IPS-NIHi7 (cell line): ENCODE results near the gene MAPRE2.
"Not testable (repeated sequence)": the region's sequence is repeated elsewhere in the genome, so short reads cannot be mapped to it uniquely, and the experiment has no call there.

Experiments
- DNase-seq: peaks from one replicate; pipeline ENCODE4 v3.0.0; 2012; ENCODE audit warnings: mixed read lengths; ENCODE audit errors: extremely low spot score

Gene MAPRE2

DNA sequence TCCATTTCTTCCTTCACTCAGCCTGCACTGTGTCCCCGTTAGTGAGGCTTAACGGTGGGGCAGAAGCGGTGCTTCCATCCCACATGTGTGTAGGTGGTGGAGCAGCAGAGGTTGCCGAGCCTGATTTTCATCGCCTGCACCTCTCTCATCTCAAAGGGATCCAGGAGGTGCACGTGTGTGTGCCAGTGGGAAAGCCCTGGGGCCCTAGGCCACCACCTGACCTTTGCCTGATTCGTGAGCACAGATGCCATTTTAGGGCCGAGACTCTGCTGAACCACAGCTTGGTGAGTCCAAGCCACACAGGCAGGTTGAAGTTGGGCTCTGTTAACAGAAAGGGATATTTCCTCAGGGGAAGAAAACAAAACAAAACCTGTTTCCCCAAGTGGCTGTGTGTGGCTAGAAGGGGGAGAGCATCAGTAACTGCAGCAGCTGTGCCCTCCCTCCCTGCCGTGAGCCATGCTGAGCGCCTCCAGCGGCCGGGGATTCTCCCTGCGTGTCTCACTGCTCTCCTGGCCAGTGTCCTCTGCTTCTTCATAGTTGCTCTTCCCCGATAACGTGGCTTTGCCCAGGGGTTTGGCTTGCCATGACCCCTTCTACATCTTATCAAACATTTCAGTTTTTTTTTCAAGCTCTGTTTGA lies 81.5 kb downstream of the MAPRE2 start:
- DNase-seq: peak; percentile 67

DNA sequence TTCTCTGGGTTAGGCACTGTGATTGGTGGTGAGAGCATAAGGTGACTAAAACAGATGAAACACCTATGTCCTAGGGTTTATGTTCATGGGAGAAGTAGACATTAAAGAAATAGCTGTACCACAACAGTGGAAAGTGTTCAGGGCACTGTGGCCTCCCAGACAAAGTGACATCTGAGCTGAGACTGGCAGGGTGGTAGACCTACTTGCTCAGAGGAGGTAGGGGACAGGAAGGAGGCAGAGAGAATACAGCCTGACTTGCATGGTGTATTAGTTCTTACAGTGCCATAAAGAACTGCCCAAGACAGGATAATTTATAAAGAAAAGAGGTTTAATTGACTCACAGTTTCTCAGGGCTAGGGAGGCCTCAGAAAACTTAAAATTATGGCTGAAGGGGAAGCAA lies 82.6 kb downstream of the MAPRE2 start:
- no peak for DNase-seq

DNA sequence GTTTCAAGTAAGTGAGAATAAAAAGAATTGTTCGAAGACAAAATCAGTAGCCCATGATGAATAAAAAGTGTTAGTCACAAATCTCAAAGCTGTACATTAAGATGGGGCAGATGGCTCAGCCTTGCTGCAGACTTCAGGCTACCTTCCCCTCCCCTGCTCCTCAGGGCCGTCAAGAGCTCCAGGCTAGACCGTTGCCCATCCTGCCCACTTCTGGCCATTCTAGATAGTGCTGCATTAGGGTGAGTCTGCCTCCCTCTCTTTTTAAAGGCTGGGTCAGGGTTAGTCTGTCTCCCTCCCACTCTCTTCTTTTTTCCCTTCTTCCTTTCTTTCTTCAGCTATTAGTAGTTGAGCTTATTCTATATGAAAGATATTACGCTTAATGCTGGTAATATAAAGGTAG lies 86.0 kb downstream of the MAPRE2 start:
- DNase-seq: peak; percentile 59

DNA sequence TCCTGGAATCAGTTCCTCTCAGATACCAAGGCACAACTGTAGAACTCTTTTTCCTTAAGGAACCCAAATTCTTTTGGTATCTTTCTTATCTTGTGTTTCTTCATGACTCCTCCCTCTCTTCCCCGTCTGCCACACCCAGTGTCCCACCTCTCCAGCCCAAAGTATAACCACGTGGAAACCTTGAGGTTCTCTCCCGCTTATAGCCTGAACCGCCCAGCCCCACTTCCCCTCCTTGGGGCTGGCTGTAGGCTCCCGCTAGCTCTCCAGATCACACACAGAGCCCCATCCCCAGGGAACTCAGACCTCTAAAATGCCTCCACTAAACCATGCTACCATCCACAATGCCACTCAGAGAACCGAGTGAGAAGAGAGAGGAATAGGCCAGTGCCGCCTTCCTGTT lies 87.5 kb downstream of the MAPRE2 start:
- no peak for DNase-seq

DNA sequence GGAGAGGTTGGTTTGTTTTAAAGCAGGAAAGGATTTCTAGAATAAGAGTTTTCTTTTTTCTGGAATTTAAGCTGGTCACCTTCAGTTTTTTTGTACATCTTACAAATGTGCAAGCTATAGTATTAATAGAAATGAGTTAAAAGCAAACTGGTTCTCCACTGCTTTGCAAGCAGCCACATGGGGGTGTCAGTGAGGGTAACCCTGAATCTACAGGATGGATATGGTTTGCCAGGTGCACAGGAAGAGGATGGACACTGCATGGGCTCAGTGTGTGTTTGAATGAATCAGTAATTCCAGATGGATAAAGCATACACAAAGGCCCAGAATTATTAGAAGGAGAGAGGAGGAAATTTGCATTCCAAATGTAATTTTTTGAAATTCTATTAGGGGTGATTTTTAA lies 89.0 kb downstream of the MAPRE2 start:
- no peak for DNase-seq

DNA sequence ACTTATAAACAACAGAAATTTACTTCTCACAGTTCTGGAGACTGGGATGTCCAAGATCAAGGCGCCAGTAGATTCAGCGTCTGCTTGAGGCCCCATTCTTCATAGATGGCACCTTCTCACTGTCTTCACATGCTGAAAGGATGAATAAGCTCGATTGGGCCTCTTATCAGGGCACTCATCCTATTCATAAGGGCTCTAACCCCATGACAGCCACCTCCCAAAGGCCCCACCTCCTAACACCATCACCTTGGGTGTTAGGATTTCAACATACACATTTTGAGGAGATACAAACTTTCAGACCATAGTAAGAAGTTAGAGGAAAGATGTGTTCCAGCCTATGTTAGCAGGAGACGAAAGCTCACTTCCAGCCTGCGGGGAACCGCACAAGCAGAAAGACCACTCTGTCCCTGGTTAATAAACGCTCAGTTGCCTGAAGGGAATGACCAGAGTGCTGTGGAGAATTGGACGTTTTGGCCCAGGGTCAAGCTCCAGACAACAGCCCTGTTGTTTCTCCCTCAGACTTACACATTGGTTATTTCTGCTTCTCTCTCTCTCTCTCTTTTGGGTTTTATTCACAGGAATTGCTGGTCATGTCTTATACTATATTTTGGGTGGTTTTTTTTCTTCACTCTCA lies 90.3 kb downstream of the MAPRE2 start:
- no peak for DNase-seq

DNA sequence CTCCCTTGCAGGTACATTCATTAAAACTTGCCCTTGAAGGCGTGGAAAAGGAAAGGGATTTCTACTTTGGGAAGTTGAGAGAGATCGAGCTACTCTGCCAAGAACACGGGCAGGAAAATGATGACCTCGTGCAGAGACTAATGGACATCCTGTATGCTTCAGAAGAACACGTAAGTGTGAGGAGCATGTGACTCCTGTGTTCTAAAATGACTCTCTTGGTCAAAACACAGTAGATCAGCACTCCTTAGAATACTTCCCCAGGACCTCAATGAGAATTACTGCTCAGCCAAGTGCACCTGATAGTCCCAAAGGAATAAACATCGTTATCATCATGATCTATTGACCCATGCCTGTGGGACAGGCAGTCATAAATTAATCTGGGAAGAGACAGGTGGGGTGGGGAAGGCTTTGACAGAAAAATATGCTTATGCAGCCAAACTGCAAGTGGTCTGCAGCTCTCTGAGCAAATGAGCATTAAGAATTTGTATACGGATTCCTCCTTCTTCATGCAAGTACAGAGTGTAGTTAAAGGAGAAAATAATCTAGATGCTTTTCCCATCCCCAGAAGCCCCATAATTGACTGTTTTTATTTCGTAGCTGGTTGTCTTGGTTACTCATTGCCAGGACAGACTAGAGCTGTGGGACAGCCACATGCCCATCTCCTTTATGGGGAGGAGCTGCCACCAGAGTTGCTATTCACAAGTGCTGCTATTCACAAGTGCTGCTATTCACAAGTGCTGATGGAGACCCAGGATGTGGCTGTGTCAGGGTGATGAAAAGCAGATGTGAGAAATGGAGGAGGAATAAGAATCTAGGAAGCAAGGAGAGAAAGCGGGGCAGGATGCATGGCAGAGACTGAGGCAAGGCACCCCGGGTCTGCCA lies 91.0 kb downstream of the MAPRE2 start:
- no peak for DNase-seq

DNA sequence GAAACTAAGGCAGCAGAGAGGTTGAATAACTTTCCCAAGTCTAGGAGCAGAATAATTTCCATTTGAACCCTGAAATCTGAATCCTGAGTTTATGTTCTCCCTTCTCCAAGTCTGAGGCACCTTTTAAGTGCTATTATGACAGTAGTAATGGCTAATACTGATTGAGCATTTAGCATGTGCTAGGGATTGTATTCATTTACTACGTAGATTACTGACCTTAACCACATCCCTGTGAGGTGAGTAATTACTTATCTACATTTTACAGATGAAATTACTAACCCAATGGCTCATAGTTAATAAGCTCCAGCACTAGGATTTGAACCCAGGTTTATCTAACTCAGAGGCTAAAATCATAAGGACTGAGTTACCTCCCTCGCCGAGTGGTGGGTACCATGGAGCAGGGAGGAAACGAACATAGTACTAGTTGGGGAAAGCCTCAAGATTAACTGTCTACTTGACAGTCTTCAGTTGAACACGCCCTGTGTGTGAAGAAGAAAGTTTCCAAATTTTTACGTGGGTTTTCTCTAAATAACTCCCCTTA lies 93.0 kb downstream of the MAPRE2 start:
- DNase-seq: no peak

DNA sequence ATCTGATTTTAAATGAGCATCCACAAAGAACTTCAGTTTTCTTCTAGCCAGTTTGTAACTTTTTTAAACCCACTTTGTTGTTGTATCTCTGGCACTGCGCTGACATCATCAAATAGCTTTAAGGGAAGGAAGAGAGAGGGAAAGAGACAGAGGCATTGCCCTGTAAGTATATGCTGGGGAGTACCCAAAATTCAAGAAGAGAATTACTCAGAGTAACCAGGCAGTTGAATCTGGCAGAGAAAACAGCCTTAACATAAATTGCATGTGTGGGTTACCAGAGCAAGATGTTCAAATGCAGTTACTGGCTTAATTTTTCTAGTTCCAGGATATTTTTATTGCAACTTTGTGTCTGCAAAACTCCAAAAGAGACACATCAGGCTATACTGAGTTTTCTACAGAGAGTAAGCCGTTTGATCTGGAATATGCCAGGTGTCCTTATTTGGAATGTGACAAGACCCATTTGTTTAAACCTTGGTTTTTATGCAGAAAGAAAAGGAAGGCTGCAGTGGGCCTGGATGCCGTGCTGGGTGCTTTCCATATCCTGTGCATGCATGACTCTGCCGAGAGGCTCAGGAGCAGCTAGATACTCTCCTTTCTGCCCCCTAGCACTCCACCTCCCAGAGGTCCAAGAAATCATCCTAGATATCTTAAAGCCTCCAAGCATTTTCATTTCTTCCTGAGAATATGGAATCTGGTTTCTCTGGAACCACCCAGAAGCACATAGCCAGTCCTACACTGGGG lies 93.7 kb downstream of the MAPRE2 start:
- DNase-seq: no peak

DNA sequence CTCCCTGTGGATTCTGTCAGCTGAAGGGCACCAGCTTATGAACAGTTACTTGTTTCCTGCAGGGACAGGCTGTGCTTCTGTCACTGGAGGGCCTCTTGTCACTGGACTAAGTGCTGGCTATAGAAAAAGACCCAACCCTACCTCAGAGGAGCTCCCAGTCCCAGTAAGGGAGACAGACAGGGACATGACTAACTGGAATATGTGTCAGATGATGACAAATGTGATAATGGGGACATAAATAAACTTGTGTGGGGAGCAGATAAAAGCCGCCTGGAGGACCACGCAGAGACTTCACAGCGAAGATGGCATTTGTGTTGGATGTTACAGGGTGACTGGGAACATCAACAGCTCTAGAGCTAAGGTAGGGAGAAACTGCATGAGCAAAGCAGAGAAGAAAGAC lies 95.0 kb downstream of the MAPRE2 start:
- no peak for DNase-seq

DNA sequence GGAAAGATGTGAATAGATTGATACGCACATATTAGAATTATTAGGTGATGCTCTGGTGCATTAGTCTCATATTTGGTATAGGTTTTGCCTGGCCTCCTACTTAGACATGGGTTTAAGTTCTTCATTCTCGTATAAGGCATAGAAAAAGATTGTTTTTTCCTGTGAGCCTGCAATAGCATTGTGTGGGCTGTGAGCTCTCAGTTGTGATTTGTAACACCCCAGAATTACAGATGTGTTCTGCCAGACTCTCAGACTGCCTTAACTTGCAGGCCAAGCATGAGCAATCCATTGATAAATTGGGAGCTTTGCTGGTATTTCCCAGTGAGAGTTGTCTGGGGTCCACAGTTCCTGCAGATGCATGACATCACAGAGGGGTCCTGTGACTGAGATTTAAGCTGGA lies 95.7 kb downstream of the MAPRE2 start:
- DNase-seq: no peak

DNA sequence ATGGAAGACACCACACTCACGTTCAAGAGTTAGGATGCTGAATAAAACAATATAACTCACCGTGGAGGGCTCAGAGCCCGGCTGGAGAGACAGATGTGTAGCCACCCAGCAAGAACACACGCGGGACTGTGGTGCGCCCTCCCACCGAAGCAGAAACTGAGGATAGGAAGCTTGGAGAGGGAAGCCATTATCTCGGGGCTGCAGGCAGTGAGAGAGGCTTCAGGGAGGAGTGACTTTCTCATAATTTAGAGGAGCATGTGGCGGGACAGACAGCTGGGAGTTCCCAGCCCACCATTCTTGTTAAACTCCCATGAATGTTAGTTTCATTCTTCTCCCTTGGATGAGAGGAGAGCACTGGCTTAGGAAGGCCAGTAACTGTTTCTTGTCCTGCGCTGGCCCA lies 96.4 kb downstream of the MAPRE2 start:
- DNase-seq: no peak

DNA sequence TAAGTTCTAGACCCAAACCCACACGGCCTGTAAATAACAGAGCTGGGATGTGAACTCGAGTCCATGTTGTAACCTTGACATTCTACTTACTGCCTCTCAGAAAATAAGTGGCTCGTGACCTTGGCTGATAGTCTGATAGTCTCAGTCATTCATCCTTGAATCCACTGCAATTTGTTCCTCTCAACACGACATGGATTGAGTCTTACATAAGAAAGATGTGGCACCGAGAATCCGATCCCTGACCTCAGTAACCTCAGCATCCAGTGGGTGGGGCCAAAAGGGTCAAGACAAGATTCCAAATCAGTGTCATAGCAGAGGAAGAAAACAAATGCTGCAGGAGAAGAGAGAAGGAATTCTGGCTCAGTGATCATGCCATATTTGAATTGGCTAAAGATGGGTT lies 97.6 kb downstream of the MAPRE2 start:
- DNase-seq: no peak

DNA sequence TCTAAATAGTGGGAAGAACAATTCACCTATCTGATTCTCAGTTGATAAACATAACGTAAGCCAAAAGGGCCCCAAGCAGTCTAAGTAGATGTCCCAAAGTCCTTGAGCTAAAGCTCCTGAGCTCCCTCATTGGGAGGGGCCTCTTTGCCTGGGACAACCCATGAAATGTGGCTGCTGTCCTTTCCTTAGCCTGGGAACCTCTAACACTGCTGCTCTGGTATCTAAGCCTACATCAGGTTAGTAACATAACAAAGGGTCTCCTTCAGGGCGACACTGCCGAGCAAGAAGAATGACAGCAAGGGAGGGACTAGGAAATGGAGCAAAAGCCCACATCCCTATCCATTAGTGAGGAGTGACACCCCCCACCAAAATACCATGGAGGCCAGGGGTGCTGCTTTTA lies 98.3 kb downstream of the MAPRE2 start:
- DNase-seq: peak; percentile 37

DNA sequence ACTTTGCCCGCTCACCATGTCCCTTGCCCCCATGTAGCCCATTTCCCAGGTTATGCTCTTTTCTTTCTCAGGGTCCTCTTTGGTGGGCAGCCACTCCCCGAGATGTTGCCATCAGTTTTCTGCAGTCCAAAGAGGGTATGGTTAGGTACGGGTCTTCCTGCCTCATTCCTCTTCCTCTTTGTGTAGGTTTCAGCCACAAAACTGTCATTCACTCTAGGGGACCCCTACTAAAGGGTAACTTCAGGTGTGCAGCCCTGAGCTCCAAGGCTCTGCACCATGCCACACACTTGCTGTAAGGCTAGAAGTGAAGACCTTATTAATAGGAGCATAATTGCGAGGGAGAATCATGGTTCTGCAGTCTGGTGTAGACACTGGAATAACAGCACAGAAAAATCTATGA lies 99.9 kb downstream of the MAPRE2 start:
- no peak for DNase-seq

DNA sequence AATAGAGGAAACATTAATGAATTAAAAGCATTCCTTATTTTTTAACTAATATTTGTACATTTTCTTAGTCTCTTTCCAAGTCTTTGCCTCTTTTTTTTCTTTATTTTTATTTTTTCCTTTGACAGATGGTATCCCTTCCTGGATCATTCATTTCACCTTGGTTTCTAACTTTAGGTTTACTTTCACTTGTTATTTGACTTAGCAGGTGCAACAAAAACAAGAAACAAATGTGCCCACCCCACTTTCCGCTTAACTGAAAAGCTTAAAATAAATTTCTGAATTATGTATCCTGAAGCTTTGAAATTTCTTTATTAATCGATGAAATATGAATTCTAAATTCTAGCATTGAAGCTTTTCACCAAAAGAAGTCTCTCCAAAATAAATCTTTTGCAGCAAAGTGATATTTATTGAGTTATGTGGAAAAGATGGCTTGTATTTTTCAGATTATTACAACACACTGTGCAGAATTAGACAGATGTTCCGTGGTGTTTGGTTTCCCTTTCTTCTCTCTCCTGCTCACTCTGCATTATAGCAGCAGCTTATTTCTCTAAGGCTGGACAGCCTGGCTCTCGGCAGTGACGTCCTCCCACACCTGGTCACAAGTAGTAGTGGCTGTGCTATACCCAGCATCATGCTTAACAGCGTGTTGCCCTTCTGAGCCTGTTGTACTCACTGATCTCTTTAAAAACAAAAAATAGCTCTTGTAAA lies 100.5 kb downstream of the MAPRE2 start:
- DNase-seq: no peak

DNA sequence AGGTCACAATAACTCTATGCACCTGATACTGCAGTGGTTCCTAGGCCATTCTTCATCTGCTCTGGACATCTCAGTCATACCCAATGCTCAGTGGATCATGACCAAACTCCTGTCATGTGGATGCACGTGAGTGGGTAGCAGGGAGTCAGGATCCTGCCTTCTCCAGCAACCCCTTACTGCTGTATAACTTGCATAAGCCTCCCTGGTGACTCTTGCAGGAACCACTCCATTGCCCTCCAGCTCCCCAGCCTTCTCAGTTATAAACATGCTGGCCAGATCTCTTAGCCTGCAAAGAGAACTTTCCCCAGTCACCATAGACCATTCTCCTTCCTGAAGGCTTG lies 101.0 kb downstream of the MAPRE2 start:
- DNase-seq: no peak

DNA sequence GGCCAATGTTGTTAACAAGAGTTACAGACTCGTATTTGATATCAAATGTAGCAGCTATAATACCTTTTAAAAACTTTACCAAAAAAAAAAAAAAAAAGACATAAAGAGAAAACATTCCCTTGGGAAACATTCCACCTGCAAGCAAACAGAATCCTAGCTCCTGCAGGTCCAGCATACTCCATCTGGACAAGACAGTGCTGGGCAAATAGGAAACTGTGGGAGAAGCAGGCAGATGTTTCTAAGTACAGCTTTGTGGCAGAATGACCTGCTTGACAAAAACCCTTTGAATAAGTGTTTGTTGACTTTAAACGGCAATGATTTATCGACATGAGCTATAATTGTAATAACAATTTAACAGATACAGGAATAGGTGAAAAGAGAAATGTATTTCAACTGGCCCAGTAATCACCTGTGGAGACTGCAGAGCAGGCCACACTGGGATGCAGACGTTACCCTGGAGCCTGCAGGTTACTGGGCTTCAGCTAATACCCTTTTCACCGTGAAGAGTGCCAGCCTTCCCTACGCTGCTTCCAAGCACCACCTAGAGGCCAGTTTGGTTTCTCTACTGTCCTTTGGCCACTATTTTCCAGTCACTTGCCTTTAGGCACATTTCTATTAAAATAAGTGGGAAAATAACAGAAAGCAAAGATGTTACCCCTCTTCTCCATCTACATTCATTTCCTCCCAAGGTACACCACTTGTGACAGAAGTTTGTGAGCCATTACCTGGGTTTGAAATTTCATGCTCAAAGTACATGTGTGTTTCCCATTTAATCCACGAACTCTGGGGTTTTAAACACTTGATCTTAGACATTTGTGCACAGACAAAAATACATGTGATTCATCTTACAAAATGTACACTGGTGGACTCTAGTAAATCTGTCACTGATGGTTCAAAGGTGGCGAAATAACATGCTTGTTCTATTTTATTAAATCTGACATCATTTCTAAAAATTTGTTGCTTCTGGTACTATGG lies 102.7 kb downstream of the MAPRE2 start:
- DNase-seq: peak; percentile 82

DNA sequence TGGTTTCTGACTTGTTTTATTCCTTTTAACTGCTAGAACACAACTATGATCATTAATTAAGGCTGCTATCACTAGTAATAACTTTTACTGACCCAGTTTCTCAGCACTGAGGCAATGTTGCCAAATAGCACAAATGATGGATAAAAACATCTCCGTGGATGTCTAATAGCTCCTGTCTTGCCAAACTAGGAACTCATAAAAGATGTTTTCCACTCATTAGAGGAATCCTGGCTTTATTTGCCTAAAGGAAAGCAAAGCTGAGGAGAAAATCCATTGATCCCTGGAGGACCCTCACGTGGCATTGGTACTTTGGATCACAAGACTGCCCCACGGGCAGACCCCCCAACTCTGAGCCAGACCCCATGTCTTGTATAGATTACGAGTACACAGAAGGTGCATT lies 103.5 kb downstream of the MAPRE2 start:
- DNase-seq: no peak

DNA sequence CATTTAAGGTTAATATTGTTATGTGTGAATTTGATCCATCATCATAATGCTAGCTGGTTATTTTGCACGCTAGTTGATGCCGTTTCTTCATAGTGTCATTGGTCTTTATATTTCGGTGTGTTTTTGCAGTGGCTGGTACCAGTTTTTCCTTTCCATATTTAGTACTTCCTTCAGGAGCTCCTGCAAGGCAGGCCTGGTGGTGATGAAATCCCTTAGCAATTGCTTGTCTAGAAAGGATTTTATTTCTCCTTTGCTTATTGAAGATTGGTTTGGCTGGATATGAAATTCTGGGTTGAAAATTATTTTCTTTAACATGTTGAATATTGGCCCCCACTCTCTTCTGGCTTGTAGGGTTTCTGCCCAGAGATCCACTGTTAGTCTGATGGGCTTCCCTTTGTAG lies 109.0 kb downstream of the MAPRE2 start:
- not testable (repeated sequence) for DNase-seq
